K562 (cell line): ENCODE results near the gene HNRNPA3. TPM values are rescaled to one million over a fixed set of nuclear protein-coding genes. Genes with fewer than 3 reads are reported as not detected.

Source experiments
- ASH1L ChIP-seq: fragments of 450-650 bp; IDR thresholded peaks from 2 replicates; pipeline ENCODE4 v1.6.1; 2018; ENCODE audit warnings: borderline replicate concordance, mild to moderate bottlenecking, low read depth; ENCODE audit not compliant: partially characterized antibody
- BHLHE40 ChIP-seq: IDR thresholded peaks from 2 replicates; pipeline ENCODE4 v1.6.1; 2011; ENCODE audit warnings: low read length, improper control_type of control experiment
- BRD9 ChIP-seq: fragments of 450-650 bp; IDR thresholded peaks from 2 replicates; pipeline ENCODE4 v1.6.1; 2018; ENCODE audit warnings: low read depth; ENCODE audit not compliant: partially characterized antibody
- C11orf30 ChIP-seq: fragments of 450-650 bp; IDR thresholded peaks from 2 replicates; pipeline ENCODE4 v1.6.1; 2016; ENCODE audit warnings: low read depth, mild to moderate bottlenecking
- CBX3 ChIP-seq, 2 experiments: IDR thresholded peaks; 1 replicate in 1 of 2; 2 replicates in 1 of 2; pipeline ENCODE4 v1.6.1; 2012; ENCODE audit warnings: inconsistent platforms in 2 of 2, low read length in 2 of 2, borderline replicate concordance in 1 of 2, control low read depth in 1 of 2
- EP400 ChIP-seq: fragments of 450-650 bp; IDR thresholded peaks from 2 replicates; pipeline ENCODE4 v1.6.1; 2017; ENCODE audit warnings: antibody characterized with exemption, mild to moderate bottlenecking, moderate library complexity
- MAZ ChIP-seq, 2 experiments: fragments of 450-650 bp in 1 of 2; sonication (generic) in 1 of 2; formaldehyde crosslinking; IDR thresholded peaks in 1 of 2; conservative IDR thresholded peaks in 1 of 2; 2 replicates each; pipeline versions ENCODE4 v1.4.0 to v1.5.0; 2020; ENCODE audit warnings: mild to moderate bottlenecking in 1 of 2, missing genetic modification reagents in 1 of 2
- MTF1 ChIP-seq: fragments of 250-450 bp; sonication (Bioruptor Pico); IDR thresholded peaks from 2 replicates; pipeline ENCODE4 v1.9.0; 2021; ENCODE audit warnings: moderate library complexity, mild to moderate bottlenecking, inconsistent platforms, borderline replicate concordance
- PCBP1 ChIP-seq: fragments of 200-400 bp; formaldehyde crosslinking; IDR thresholded peaks from 2 replicates; pipeline ENCODE4 v1.6.1; 2018; ENCODE audit warnings: mild to moderate bottlenecking, low read depth, low read length; ENCODE audit not compliant: poor library complexity, severe bottlenecking
- PPARD ChIP-seq: fragments of 250-450 bp; sonication (Bioruptor Pico); IDR thresholded peaks from 2 replicates; pipeline ENCODE4 v1.8.0; 2022; ENCODE audit warnings: inconsistent platforms, mild to moderate bottlenecking, moderate library complexity
- RBM25 ChIP-seq: fragments of 200-400 bp; formaldehyde crosslinking; IDR thresholded peaks from 2 replicates; pipeline ENCODE4 v1.6.1; 2018; ENCODE audit warnings: low read length, low read depth, moderate library complexity; ENCODE audit not compliant: severe bottlenecking
- RBM39 ChIP-seq: fragments of 200-400 bp; formaldehyde crosslinking; optimal IDR thresholded peaks from 2 replicates; pipeline ENCODE3; 2018; ENCODE audit warnings: low read depth, low read length
- SAFB2 ChIP-seq: fragments of 200-400 bp; formaldehyde crosslinking; IDR thresholded peaks from 2 replicates; pipeline ENCODE4 v1.6.1; 2018; ENCODE audit warnings: borderline replicate concordance, low read length, low read depth, moderate library complexity; ENCODE audit not compliant: severe bottlenecking
- SP1 ChIP-seq: sonication (generic); formaldehyde crosslinking; IDR thresholded peaks from 2 replicates; pipeline ENCODE4 v1.8.1; 2022; ENCODE audit warnings: mild to moderate bottlenecking, missing genetic modification reagents
- USF2 ChIP-seq: sonication (generic); formaldehyde crosslinking; IDR thresholded peaks from 2 replicates; pipeline ENCODE4 v1.5.0; 2020; ENCODE audit warnings: missing genetic modification reagents
- ZNF124 ChIP-seq: sonication (generic); formaldehyde crosslinking; IDR thresholded peaks from 2 replicates; pipeline ENCODE4 v1.8.1; 2022; ENCODE audit warnings: missing genetic modification reagents
- ZNF232 ChIP-seq: sonication (generic); formaldehyde crosslinking; IDR thresholded peaks from 2 replicates; pipeline ENCODE4 v1.8.0; 2022; ENCODE audit warnings: mild to moderate bottlenecking, missing genetic modification reagents
- ZNF445 ChIP-seq: fragments of 250-450 bp; sonication (Bioruptor Pico); IDR thresholded peaks from 2 replicates; pipeline ENCODE4 v1.4.0; 2020; ENCODE audit warnings: low read depth, mild to moderate bottlenecking, moderate library complexity
- ZSCAN32 ChIP-seq: fragments of 450-650 bp; formaldehyde crosslinking; IDR thresholded peaks from 2 replicates; pipeline ENCODE4 v1.4.0; 2020; ENCODE audit warnings: mild to moderate bottlenecking, moderate library complexity
- polyA plus RNA-seq, 8 experiments: library from polyadenylated mRNA; depleted of rRNA in 4 of 8; stranded (reverse) in 5 of 8; unstranded in 3 of 8; fragments of >200 nt; fragmentation: Nextera tagmentation in 2 of 8; fragmentation: Illumina TruSeq in 1 of 8; extraction: Ambion mirVana in 2 of 8; extraction: Trizol in 1 of 8; gene quantifications; 2 replicates each; pipeline versions ENCODE4 v1.2.1 to v1.2.3, GENCODE V29; 2011 to 2014; ENCODE audit warnings: inconsistent platforms in 1 of 8, missing spikeins in 1 of 8
- total RNA-seq, 7 experiments: library from RNA; depleted of rRNA in 6 of 7; stranded (reverse); fragments of >200 nt in 6 of 7; fragmentation: Illumina TruSeq in 2 of 7; extraction: Trizol in 2 of 7; gene quantifications; 2 replicates each; pipeline versions ENCODE4 v1.2.1 to v1.2.3, GENCODE V29; 2011 to 2021; ENCODE audit warnings: low replicate concordance in 1 of 7
- TF ChIP-seq, protein P1 (sequence below): fragments of 250-450 bp; sonication (Bioruptor Pico); IDR thresholded peaks from 2 replicates; pipeline ENCODE4 v1.8.0; 2022; ENCODE audit warnings: moderate library complexity, mild to moderate bottlenecking, inconsistent platforms
- TF ChIP-seq, protein P2 (sequence below): sonication (generic); formaldehyde crosslinking; IDR thresholded peaks from 2 replicates; pipeline ENCODE4 v1.8.0; 2022; ENCODE audit warnings: missing genetic modification reagents, mild to moderate bottlenecking, borderline replicate concordance
- TF ChIP-seq, protein P3 (sequence below): sonication (generic); formaldehyde crosslinking; IDR thresholded peaks from 2 replicates; pipeline ENCODE4 v1.8.0; 2022; ENCODE audit warnings: missing genetic modification reagents, mild to moderate bottlenecking, moderate library complexity, borderline replicate concordance

The HNRNPA3 gene
- total and polyA plus RNA-seq, 9 of the 15 experiments (the other 6 are each of a cell fraction or from before 2014, with no cell fraction given), result 72.8 to 428 (median 192) TPM

GRCh38 chr2:177164584-177165052, 48.0 kb upstream of the HNRNPA3 start (continued):
- TF ChIP-seq, protein P1, sequence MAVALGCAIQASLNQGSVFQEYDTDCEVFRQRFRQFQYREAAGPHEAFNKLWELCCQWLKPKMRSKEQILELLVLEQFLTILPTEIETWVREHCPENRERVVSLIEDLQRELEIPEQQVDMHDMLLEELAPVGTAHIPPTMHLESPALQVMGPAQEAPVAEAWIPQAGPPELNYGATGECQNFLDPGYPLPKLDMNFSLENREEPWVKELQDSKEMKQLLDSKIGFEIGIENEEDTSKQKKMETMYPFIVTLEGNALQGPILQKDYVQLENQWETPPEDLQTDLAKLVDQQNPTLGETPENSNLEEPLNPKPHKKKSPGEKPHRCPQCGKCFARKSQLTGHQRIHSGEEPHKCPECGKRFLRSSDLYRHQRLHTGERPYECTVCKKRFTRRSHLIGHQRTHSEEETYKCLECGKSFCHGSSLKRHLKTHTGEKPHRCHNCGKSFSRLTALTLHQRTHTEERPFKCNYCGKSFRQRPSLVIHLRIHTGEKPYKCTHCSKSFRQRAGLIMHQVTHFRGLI (CRISPR knock-in tag), result 0 out of 2 replicates have a peak, but pooled peaks have one; percentile 32
- peak; percentile 58; the same call in 1 of the 2 replicates for TF ChIP-seq SP1 (CRISPR knock-in tag)
- TF ChIP-seq USF2 (CRISPR knock-in tag), result no peak
- TF ChIP-seq C11orf30, result 0 out of 2 replicates have a peak, but pooled peaks have one; percentile 4
- TF ChIP-seq SAFB2, result no peak
- peak; percentile 99 for TF ChIP-seq BRD9
- TF ChIP-seq ZNF232 (CRISPR knock-in tag), result no peak
- no peak for TF ChIP-seq PCBP1
- TF ChIP-seq CBX3 (IDR thresholded peaks at IDR 0.05; ENCODE audit: borderline replicate concordance in 1 of 2, low read length in 2 of 2), result no peak
- TF ChIP-seq MTF1 (CRISPR knock-in tag), result peak; percentile 9; the same call in 1 of the 2 replicates
- TF ChIP-seq PPARD (CRISPR knock-in tag), result no peak
- peak; percentile 99 for TF ChIP-seq ZSCAN32 (CRISPR knock-in tag)
- TF ChIP-seq ZNF124 (CRISPR knock-in tag), result no peak
- no peak for TF ChIP-seq RBM25
- peak; percentile 80 for TF ChIP-seq EP400
- TF ChIP-seq BHLHE40, result peak; percentile 8; the same call in 1 of the 2 replicates
- TF ChIP-seq, protein P2, sequence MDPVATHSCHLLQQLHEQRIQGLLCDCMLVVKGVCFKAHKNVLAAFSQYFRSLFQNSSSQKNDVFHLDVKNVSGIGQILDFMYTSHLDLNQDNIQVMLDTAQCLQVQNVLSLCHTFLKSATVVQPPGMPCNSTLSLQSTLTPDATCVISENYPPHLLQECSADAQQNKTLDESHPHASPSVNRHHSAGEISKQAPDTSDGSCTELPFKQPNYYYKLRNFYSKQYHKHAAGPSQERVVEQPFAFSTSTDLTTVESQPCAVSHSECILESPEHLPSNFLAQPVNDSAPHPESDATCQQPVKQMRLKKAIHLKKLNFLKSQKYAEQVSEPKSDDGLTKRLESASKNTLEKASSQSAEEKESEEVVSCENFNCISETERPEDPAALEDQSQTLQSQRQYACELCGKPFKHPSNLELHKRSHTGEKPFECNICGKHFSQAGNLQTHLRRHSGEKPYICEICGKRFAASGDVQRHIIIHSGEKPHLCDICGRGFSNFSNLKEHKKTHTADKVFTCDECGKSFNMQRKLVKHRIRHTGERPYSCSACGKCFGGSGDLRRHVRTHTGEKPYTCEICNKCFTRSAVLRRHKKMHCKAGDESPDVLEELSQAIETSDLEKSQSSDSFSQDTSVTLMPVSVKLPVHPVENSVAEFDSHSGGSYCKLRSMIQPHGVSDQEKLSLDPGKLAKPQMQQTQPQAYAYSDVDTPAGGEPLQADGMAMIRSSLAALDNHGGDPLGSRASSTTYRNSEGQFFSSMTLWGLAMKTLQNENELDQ (CRISPR knock-in tag), result no peak
- TF ChIP-seq ZNF445 (CRISPR knock-in tag), result no peak
- peak; percentile 50 for TF ChIP-seq RBM39
- TF ChIP-seq, protein P3, sequence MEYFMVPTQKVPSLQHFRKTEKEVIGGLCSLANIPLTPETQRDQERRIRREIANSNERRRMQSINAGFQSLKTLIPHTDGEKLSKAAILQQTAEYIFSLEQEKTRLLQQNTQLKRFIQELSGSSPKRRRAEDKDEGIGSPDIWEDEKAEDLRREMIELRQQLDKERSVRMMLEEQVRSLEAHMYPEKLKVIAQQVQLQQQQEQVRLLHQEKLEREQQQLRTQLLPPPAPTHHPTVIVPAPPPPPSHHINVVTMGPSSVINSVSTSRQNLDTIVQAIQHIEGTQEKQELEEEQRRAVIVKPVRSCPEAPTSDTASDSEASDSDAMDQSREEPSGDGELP (CRISPR knock-in tag), result peak; percentile 49
- no peak for TF ChIP-seq ASH1L
- peak in 1 of 2 experiments; percentile 38; a peak in 1 of 4 replicates for TF ChIP-seq MAZ (CRISPR knock-in tag; conservative IDR thresholded peaks at IDR 0.05 in 1 of 2, IDR thresholded peaks at IDR 0.05 in 1 of 2)
